ENCODE measurements around the gene AVPR2. TPM values are rescaled to one million over a fixed set of nuclear protein-coding genes. Genes with fewer than 3 reads are reported as not detected.

AVPR2 gene
- total RNA-seq, 1 donor from 2014 or later: not detected

DNA sequence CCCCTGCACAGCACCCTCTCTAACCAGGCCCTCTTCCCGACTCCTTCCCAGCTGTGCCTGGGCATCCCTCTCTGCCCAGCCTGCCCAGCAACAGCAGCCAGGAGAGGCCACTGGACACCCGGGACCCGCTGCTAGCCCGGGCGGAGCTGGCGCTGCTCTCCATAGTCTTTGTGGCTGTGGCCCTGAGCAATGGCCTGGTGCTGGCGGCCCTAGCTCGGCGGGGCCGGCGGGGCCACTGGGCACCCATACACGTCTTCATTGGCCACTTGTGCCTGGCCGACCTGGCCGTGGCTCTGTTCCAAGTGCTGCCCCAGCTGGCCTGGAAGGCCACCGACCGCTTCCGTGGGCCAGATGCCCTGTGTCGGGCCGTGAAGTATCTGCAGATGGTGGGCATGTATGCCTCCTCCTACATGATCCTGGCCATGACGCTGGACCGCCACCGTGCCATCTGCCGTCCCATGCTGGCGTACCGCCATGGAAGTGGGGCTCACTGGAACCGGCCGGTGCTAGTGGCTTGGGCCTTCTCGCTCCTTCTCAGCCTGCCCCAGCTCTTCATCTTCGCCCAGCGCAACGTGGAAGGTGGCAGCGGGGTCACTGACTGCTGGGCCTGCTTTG, 1.1 kb downstream of the AVPR2 start:
- Mint-ChIP-seq H3K36me3 (ENCODE audit: unreplicated experiment) (no peaks in the 10 kb centered on the region), H3K4me1 (ENCODE audit: low read depth, unreplicated experiment) (peaks cover 14% of the 10 kb centered on the region), H3K27me3 (ENCODE audit: unreplicated experiment) (peaks cover 4% of the 10 kb centered on the region), H3K9me3 (ENCODE audit: unreplicated experiment) (no peaks in the 10 kb centered on the region), H3K4me3 (ENCODE audit: unreplicated experiment) (no peak overlapping the region), H3K27ac (ENCODE audit: unreplicated experiment) (no peak overlapping the region)
- TF ChIP-seq, protein P1, sequence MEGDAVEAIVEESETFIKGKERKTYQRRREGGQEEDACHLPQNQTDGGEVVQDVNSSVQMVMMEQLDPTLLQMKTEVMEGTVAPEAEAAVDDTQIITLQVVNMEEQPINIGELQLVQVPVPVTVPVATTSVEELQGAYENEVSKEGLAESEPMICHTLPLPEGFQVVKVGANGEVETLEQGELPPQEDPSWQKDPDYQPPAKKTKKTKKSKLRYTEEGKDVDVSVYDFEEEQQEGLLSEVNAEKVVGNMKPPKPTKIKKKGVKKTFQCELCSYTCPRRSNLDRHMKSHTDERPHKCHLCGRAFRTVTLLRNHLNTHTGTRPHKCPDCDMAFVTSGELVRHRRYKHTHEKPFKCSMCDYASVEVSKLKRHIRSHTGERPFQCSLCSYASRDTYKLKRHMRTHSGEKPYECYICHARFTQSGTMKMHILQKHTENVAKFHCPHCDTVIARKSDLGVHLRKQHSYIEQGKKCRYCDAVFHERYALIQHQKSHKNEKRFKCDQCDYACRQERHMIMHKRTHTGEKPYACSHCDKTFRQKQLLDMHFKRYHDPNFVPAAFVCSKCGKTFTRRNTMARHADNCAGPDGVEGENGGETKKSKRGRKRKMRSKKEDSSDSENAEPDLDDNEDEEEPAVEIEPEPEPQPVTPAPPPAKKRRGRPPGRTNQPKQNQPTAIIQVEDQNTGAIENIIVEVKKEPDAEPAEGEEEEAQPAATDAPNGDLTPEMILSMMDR (IDR thresholded peaks at IDR 0.05; ENCODE audit: partially characterized antibody, unreplicated experiment): no peak
- DNase-seq: no peak

DNA sequence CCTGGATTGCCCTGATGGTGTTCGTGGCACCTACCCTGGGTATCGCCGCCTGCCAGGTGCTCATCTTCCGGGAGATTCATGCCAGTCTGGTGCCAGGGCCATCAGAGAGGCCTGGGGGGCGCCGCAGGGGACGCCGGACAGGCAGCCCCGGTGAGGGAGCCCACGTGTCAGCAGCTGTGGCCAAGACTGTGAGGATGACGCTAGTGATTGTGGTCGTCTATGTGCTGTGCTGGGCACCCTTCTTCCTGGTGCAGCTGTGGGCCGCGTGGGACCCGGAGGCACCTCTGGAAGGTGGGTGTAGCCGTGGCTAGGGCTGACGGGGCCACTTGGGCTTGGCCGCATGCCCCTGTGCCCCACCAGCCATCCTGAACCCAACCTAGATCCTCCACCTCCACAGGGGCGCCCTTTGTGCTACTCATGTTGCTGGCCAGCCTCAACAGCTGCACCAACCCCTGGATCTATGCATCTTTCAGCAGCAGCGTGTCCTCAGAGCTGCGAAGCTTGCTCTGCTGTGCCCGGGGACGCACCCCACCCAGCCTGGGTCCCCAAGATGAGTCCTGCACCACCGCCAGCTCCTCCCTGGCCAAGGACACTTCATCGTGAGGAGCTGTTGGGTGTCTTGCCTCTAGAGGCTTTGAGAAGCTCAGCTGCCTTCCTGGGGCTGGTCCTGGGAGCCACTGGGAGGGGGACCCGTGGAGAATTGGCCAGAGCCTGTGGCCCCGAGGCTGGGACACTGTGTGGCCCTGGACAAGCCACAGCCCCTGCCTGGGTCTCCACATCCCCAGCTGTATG, 1.8 kb downstream of the AVPR2 start:
- TF ChIP-seq, protein P1 (IDR thresholded peaks at IDR 0.05; ENCODE audit: partially characterized antibody, unreplicated experiment): no peak
- peaks cover 10% of the 10 kb centered on the region for H3K4me1 Mint-ChIP-seq (ENCODE audit: low read depth, unreplicated experiment)
- H3K36me3 Mint-ChIP-seq (ENCODE audit: unreplicated experiment): no peaks in the 10 kb centered on the region
- no peak overlapping the region for H3K27ac Mint-ChIP-seq (ENCODE audit: unreplicated experiment)
- DNase-seq: no peak
- peaks cover 2% of the 10 kb centered on the region for H3K27me3 Mint-ChIP-seq (ENCODE audit: unreplicated experiment)
- H3K9me3 Mint-ChIP-seq (ENCODE audit: unreplicated experiment): no peaks in the 10 kb centered on the region
- no peak overlapping the region for H3K4me3 Mint-ChIP-seq (ENCODE audit: unreplicated experiment)

DNA sequence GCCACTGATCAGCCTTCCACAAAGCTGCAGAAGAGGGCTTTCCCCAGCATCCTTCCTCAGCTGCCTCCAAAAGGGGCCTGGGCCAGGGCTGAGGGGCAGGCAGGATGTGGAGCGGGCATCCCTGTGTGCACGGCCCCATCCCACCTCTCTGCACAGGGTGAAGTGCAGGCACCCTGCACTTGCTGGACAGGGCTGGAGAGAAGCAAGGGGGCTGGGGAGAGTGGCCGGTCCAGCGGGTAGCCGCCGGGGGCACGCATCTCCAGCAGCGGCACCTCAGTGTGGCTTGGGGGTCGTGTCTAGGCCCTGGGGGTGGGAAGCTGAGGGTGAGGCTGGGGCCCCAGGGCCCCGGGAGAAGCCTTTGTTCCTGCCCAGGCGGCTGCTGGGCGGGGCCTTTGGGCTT, 3.0 kb downstream of the AVPR2 start:
- no peak for DNase-seq
- H3K27ac Mint-ChIP-seq (ENCODE audit: unreplicated experiment): no peak overlapping the region
- no peaks in the 10 kb centered on the region for H3K9me3 Mint-ChIP-seq (ENCODE audit: unreplicated experiment)
- H3K27me3 Mint-ChIP-seq (ENCODE audit: unreplicated experiment): peaks cover 2% of the 10 kb centered on the region
- no peaks in the 10 kb centered on the region for H3K36me3 Mint-ChIP-seq (ENCODE audit: unreplicated experiment)
- H3K4me1 Mint-ChIP-seq (ENCODE audit: low read depth, unreplicated experiment): peaks cover 5% of the 10 kb centered on the region
- no peak overlapping the region for H3K4me3 Mint-ChIP-seq (ENCODE audit: unreplicated experiment)
- TF ChIP-seq, protein P1 (IDR thresholded peaks at IDR 0.05; ENCODE audit: partially characterized antibody, unreplicated experiment): no peak

DNA sequence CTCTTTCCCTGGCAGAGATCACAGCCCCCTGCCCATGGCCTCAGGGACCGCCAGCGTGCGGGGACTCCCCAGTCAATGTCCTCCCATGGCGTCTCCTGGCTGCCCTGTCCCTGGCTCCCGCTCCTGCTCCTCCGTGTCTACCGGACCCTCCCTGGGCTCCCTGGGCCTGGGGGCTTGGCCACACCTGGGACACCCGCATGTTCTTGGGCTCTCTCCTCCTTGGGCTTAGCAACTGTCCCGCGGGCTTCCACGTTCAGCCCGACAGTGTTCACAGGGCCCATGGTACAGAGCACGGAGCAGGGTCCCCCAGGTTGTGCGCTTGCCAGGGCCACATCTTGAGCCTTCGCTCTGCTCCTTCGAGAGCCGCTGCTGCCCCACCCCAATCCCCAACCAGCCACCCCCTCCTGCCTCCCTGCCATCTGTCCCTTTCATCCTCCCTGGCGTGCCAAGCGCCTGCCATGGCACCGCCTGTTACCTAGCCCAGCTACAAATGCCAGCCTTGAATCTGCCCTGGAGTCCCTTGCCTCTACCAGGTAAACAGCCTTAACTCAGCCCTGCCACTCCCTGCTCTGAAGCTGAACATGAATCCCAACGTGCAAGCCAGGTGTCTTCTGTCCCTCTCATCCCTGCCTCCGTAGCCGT, 3.9 kb downstream of the AVPR2 start:
- no peak for DNase-seq
- TF ChIP-seq, protein P1 (IDR thresholded peaks at IDR 0.05; ENCODE audit: partially characterized antibody, unreplicated experiment): no peak
- Mint-ChIP-seq H3K27ac (ENCODE audit: unreplicated experiment) (no peak overlapping the region), H3K4me3 (ENCODE audit: unreplicated experiment) (no peak overlapping the region), H3K4me1 (ENCODE audit: low read depth, unreplicated experiment) (peaks cover 2% of the 10 kb centered on the region), H3K36me3 (ENCODE audit: unreplicated experiment) (no peaks in the 10 kb centered on the region), H3K27me3 (ENCODE audit: unreplicated experiment) (peaks cover under 1% of the 10 kb centered on the region), H3K9me3 (ENCODE audit: unreplicated experiment) (no peaks in the 10 kb centered on the region)

Measured in glutamatergic neuron (in vitro differentiated cells).